H54 (cell line): ENCODE data around the gene MTMR10.

Source experiments
- DNase-seq: peaks from one replicate; pipeline ENCODE4 v3.0.0; 2011; ENCODE audit warnings: low spot score, mixed read lengths; ENCODE audit not compliant: insufficient read length
- FAIRE-seq: peaks from 3 replicates; lab custom pipeline; 2011; peaks lifted over from hg19 to GRCh38; lab: Jason Lieb, UNC
- POLR2A ChIP-seq: IDR thresholded peaks from 2 replicates; pipeline ENCODE4 v1.6.1; 2011; ENCODE audit warnings: low read depth, mild to moderate bottlenecking, low read length

Gene MTMR10

GRCh38 chr15:31024330-31024729 lies 32.9 kb upstream of the MTMR10 start:
- FAIRE-seq (peak; percentile 91), DNase-seq (peak; percentile 72)
- TF ChIP-seq POLR2A, result no peak

DNA sequence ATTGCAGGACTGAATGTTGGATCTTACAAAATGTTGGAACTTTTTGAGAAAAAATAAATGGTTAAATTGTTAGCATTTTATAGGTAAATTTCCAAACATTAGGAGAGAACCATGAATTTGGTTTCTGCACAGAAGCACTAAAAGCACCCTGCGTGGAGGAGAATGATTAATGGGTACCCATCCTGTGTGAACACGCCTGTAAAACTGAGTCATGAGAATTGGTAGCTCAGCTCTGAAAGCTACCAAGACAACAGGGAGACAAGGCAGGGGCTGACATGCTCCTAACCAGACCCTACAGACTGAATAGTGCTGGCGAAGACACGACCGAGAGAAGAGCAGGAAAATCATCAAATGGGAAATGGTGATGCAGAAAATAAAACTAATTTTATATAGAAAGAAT lies 32.4 kb upstream of the MTMR10 start:
- no peak for TF ChIP-seq POLR2A
- no peak for FAIRE-seq
- no peak for DNase-seq

- no peak for DNase-seq
- FAIRE-seq, result no peak
- TF ChIP-seq POLR2A, result no peak
These were observed 29.7 kb upstream of the MTMR10 start for GRCh38 chr15:31021067-31021665.

DNA sequence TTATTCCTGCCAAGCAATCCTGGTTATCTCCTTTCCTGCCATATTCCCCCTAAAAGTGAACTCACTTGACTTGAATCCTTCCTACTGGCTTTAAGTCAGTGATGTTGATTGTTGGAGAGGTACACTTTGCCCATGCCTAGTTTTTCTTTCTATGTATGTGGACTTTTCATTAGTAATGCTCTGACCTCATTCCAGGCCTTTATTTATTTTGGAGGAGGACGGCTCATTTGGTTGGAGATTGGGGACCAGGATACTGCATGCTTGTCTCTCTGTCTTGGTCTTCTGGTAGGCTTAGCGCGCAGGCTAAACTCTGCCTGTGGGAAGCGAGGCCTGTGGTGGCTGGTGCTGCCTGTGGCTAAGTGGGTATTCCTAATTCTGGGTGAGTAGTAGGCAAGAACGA lies 29.1 kb upstream of the MTMR10 start:
- no peak for TF ChIP-seq POLR2A
- FAIRE-seq (no peak), DNase-seq (no peak)

DNA sequence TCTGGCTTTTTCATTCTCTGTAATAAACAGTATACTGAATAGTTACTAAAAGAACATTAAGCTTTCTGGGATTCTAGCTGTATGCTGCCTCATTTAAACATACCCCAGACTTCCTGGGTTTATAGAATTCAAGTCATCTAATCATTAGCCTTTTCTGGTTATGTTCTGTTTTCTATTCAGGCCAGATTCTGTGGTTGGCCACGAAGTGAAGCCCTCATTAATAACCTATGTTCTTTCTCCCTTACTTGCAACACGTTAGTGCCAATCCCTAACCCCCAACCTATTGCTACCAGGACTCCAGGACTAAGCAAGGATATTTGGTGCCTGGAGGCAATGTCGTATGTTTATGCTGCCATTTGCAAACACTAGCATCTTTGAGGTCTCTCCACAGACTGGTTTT lies 28.6 kb upstream of the MTMR10 start:
- FAIRE-seq (no peak), DNase-seq (no peak)
- TF ChIP-seq POLR2A, result no peak

- DNase-seq (no peak), FAIRE-seq (no peak)
- no peak for TF ChIP-seq POLR2A
These were observed 25.9 kb upstream of the MTMR10 start for GRCh38 chr15:31017311-31017710.

- DNase-seq (no peak), FAIRE-seq (no peak)
These were observed 25.1 kb upstream of the MTMR10 start for GRCh38 chr15:31016446-31016915.

DNA sequence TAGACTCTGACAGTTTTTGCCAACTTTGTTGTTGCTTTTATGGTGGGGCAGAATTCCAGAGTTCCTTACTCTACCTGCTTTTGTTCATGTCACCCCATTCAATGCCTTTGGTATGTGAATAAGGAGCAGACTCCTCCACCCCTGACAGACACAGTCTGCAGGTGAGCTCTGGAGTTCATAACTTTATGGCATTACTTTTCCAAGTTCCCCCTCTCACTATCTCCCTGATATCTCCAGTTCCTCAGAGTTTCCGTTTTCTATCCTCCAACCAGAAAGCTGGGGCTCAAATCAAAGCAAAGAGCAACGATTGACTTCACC lies 23.1 kb upstream of the MTMR10 start:
- no peak for TF ChIP-seq POLR2A
- FAIRE-seq (no peak), DNase-seq (no peak)

More at GRCh38 chr15:31016446-31016915, 25.1 kb upstream of the MTMR10 start:
- TF ChIP-seq POLR2A, result no peak

- DNase-seq (no peak), FAIRE-seq (no peak)
- no peak for TF ChIP-seq POLR2A
These were observed 22.6 kb upstream of the MTMR10 start for GRCh38 chr15:31013863-31014607.

DNA sequence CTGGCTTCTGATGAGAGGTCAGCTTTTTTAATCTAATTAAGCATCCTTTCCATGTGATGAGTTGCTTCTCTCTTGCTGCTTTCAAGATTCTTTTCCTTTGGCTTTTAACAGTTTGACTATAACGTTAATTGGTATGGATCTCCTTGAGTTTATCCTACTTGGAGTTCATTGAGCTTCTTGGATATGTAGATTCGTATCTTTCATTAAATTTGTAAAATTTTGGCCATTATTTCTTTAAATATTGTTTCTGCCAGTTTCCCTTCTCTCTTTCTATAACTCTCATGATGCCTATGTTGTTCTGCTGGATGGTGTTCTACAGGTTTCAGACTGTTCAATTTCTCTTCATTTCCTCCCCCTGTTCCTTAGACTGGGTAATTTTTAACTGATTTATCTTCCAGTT lies 21.0 kb upstream of the MTMR10 start:
- no peak for TF ChIP-seq POLR2A
- no peak for FAIRE-seq
- DNase-seq, result no peak

GRCh38 chr15:31010036-31010435 lies 18.6 kb upstream of the MTMR10 start:
- no peak for TF ChIP-seq POLR2A
- DNase-seq (no peak), FAIRE-seq (no peak)

DNA sequence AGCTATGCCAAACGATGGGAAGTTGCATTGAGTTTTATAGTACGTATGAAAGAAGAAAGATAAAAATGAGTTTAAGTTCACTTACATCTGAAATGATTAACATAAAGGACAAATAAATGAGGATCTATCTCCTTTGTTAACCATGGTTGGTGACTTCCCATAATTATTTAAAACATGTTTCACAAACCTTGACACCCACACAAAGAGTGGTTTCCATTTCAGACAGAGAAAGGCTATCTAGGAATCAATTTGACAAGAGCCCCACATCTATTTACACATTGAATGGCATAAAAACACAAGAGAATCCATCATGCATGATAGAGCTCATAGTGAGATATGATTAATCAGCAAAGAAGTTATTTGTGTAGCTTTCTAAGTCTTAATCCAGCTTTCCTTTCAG lies 14.2 kb upstream of the MTMR10 start:
- no peak for TF ChIP-seq POLR2A
- no peak for FAIRE-seq

GRCh38 chr15:31004220-31004733 lies 12.8 kb upstream of the MTMR10 start:
- FAIRE-seq (no peak), DNase-seq (no peak)
- TF ChIP-seq POLR2A, result no peak

More for the DNA sequence above, 14.2 kb upstream of the MTMR10 start:
- no peak for DNase-seq

- TF ChIP-seq POLR2A, result no peak
- no peak for FAIRE-seq
- DNase-seq, result no peak
These were observed 10.3 kb upstream of the MTMR10 start for GRCh38 chr15:31001702-31002101.

GRCh38 chr15:30999729-31000128 lies 8.3 kb upstream of the MTMR10 start:
- TF ChIP-seq POLR2A, result no peak
- no peak for FAIRE-seq
- no peak for DNase-seq
